OCI-M2 (cell line): Measurements from ENCODE around the gene P4HA1.
"Not testable (repeated sequence)": the region's sequence is repeated elsewhere in the genome, so short reads cannot be mapped to it uniquely, and the experiment has no call there.

Source experiments
- DNase-seq: peaks from one replicate; lab custom pipeline; 2025; ENCODE audit not compliant: unreplicated experiment; lab: John Stamatoyannopoulos, UW

Gene P4HA1

DNA sequence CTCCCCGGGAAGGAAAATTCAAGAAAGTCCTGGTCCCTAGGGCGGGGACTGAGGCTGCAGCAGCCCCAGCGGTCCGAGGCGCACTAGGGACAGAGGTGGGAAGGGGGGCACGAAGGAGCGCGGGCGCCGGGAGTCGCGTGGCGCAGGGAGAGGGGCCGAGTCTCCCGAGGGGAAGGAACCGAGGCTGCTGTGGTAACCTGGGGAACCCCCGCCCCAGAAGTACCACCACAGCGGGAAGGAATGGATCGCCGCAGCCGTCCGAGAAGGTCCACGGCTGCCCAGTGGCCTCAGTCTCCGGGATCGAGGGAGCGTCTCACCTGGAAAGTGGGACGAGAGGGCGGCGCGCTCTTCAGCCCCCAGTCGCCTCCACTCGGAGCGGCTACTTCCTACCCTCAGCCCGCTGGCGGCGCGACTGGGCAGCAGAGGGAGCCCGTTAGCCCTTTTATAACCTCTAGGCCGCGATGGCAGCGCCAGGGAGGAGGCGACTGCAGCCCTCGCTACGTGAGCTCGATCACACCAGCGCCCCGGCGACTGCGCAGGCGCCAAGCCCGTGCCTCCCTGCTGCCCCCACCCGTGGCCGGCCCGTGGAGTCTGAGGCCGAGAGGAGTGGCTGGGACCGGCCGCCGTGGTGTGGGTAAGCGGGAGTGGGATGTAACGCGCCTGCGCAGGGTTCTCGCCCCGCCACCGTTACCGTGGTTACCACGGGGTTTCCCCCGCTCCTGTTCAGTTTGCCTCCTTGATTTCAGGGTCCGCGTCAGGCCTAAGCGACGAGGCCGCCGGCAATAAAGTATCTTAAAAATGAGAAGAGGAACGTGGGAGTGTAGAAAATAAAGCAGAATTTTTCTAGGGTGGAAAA lies at the start of gene P4HA1:
Gene P4HA1, minus strand, starts transcription at position 418 of the 856 bp plus-strand sequence. CDS start 21,983 bp downstream, outside the sequence.
- DNase-seq = peak; percentile 70

DNA sequence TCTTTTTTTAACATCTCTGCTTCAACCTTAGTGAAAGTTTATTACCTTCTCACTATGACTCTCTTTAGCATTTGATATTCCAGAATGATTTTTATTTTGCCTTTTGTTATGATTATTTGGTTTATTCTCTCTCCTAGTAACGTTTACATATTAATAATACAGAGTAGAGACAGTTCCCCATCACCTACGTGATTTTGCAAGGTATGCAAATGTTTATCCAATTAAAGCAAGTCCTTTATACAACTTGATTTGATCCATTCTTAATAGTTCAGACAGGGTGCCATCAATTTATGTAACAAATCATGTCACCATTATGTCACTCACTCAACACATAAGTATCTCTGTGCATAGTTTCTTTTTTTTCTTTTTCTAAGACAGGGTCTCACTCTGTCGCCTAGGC lies 44.9 kb upstream of the P4HA1 start:
- no peak for DNase-seq

DNA sequence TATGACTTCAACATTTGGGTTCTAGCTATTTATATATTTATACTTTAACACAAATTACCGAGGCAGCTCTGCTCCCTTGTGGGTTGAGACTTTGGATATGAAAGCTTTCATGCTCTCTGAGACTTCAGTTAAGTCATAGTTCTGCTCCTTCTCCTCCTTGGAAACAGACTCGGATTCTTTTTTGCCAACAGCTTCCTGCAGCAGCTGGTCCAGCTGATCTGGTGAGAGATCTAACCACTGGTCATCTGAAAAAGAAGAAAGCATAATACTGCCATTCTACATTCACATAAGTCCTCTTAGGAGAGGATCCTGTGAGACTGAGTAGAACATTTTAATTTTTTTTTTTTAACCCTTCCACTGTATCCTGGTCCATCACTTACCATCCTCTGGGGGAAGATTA lies 42.6 kb upstream of the P4HA1 start:
- no peak for DNase-seq

DNA sequence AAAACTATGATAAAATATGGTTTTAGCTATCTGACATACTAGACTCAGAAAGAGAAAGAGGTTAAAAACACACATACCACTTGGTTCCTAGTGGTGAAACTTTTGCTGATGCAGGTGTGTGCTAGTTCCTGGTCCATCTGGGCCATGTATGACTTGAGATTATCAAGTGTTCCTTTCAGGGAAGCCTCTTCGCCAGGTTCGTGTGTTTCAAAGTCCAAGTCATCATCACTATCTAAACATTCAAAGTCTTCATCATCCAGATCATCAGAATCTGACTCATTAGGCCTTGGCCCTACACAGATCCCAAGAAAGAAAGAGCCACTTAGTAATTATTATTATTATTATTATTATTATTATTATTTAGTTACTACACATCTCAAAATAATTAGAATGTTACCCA lies 40.0 kb upstream of the P4HA1 start:
- no peak for DNase-seq

DNA sequence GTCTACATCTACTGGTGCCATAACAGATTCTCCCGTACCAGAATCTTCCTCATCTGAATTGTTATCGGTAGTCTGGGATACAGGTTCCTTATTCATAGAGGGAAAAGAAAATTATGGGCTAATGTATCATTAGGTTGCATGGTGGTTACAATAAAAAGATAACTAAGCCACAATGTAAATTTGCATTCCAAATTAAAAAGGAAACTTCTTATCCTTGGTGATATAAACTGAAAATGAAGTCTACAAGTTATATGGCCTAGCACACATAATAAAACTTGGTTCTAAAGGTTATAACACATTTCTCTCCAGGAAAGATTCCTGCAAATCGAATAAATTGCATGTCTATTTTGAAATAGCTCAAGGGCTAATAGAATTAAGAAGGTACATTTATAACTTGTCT lies 38.1 kb upstream of the P4HA1 start:
- no peak for DNase-seq

- no peak for DNase-seq
These were observed 35.4 kb upstream of the P4HA1 start for GRCh38 chr10:73131913-73132686.

- DNase-seq = no peak
These were observed 34.6 kb upstream of the P4HA1 start for GRCh38 chr10:73131301-73131700.

- no peak for DNase-seq
These were observed 29.7 kb upstream of the P4HA1 start for GRCh38 chr10:73126343-73126742.

DNA sequence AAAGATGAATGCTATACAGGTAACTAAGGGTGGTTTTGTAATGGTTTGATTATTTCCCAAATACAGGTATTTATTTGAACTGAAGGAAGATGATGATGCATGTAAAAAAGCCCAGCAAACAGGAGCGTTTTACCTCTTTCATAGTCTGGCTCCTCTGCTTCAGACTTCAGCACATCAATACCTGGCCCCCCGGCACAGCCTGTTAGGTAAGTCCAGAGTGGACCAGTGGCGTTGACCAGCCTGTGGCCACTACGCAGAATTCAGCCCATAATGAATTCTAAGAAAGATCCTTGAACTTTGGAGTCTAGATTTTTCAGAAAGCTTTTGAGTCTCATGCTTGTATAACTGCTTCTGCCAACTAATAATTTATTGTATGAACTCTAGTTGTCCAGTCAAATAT lies 23.3 kb upstream of the P4HA1 start:
- DNase-seq = no peak

DNA sequence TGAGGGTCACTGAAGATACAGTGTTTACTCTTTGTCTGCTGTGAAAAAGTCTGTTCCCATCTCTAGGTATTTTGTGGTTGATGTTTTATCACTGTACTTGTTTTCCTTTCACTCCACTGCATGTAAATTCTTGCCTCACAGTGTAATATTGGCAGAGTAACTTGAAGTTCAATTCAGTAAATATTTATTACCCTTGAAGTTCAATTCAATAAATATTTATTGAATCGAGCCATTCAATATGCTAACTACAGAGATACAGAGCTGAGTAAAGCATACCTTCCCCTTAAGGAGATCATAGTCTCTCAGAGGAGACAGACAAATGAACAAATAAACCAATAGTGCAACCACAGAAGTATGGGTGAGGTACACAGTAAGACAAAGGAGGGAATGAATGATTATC lies 22.8 kb upstream of the P4HA1 start:
- no peak for DNase-seq

DNA sequence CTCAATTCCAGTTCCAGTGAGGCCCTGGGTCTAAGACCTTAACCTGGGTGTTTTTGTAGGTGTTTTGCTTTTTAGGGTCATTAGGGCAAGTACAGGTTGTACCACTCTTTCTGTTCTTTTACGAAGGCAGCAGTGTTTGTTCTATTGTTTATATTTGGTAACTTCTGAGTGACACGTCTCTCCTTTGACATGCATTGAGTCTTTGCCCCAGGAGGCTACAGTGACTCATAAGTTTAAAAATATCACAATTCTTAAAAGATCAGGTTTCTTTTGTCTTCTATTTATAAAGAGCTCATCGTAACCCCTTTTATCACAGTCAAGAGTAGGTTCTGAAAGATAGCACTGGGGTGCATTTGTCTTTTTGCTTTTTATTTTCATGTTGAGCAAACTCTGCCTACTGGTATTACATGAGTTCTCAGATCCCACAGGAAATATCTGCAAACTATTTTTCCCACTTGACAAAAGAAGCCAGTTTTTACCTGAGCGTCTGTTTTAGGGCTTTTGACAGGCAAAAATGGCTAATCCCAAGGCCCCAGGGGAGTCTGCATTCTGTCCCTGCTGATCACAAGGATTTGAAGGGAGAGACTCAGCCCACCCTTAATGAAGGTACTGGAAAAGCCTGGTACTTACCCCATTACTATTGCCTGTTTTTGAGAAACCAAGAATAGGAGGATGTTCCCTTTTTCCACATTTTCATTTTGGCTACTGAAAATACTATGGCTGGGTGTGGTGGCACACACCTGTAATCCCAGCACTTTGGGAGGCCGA lies 21.5 kb upstream of the P4HA1 start:
- no peak for DNase-seq

DNA sequence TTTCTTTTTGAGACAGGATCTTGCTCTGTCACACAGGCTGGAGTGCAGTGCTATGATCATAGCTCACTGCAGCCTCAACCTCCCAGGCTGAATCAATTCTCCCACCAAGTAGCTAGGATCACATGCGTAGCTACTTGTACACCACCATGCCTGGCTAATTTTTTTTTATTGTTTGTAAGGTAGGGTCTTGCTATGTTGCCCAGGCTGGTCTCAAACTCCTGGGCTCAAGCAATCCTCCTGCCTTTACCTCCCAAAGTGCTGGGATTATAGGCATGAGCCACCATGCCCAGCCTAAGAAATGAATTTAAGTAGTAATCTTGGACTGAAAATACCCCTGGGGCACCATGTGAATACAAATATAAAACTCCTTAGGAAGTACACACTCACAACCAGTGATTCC lies 19.4 kb upstream of the P4HA1 start:
- no peak for DNase-seq

DNA sequence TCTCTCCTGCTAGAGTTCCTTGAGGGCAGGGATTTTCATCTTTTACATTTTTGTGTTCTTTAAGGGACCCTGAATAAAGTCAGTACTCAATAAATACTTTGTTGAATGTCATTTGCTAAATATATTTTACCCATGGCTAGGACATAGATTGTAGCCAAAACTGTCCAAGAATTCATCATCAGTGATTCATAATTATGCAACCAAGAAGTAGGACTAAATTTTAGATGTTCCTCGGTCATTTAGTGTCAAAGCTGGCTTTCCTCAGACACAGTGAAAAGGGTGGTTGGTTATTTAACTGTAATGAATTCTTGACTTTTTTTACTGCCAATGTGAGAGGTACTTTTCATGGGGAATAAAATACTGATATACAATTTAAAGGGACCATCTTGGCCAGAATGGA lies 16.9 kb upstream of the P4HA1 start:
- DNase-seq = no peak

DNA sequence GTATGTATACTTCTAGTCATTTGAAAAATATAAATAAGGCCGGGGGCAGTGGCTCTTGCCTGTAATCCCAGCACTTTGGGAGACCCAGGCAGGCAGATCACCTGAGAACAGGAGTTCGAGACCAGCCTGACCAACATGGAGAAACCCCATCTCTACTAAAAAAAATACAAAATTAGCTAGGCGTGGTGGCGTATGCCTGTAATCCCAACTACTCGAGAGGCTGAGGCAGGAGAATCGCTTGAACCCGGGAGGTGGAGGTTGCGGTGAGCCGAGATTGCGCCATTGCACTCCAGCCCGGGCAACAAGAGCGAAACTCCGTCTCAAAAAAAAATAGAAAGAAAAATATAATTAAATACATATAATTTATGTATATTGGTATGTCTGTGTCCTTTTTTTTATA lies 15.4 kb upstream of the P4HA1 start:
- not testable (repeated sequence) for DNase-seq

- no peak for DNase-seq
These were observed 13.7 kb upstream of the P4HA1 start, which contains the start of gene NUDT13 for GRCh38 chr10:73110345-73110849. NUDT13 (plus strand) TSS chr10:73110455; CDS start chr10:73114366, 3,911 bp downstream.

DNA sequence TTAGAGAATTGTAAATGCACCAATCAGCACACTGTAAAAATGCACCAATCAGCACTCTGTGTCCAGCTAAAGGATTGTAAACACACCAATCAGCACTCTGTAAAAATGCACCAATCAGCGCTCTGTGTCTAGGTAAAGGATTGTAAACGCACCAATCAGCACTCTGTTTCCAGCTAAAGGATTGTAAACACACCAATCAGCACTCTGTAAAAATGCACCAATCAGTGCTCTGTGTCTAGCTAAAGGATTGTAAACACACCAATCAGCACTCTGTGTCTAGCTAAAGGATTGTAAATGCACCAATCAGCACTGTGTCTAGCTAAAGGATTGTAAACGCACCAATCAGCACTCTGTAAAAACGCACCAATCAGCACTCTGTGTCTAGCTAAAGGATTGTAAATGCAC lies 12.6 kb upstream of the P4HA1 start:
- not testable (repeated sequence) for DNase-seq

DNA sequence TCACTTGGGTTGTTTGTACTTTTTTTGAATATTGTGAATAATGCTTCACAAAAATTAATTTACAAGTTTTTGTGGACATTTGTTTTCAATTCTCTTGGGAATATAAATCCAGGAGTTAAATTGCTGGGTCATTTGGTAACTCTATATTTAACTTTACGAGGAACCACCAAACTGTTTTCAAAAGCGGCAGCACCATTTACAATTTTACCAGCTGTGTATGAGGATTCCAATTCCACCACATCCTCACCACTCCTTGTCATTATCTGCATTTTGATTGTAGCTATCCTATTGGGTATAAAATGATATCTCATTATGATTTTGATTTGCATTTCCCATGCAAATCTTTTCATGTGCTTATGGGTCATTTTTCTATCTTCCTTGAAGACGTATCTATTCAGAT lies 9.6 kb upstream of the P4HA1 start:
- no peak for DNase-seq

GRCh38 chr10:73099141-73099540 lies 2.5 kb upstream of the P4HA1 start:
- DNase-seq = no peak

- DNase-seq = no peak
These were observed 622 bp upstream of the P4HA1 start for GRCh38 chr10:73097305-73097670.

DNA sequence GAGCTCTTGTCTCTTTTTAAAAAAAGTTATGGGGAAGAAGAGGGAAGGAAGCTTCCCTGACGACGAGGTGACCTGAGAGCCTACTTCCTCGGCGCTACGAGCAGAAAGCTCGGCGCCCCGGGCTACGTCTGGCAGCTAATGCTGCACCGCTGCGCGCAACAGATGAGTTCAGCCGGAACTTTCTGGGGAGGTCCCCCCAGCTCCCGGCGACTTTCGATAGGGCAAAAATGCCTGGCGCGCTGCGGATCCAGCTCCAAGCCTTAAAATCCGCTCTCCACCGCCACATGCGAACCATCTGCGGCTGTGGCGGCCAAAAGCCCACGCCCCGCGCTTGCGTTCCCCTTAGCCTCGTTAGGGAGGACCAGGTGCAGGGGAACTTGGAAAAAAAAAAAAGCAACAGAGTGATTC lies 621 bp downstream of the P4HA1 start:
- DNase-seq = no peak

GRCh38 chr10:73095481-73096021 lies 1.1 kb downstream of the P4HA1 start:
- no peak for DNase-seq
